ENCODE results near the gene NOCT.

Gene NOCT

GRCh38 chr4:139015269-139015947 lies at the start of gene NOCT:
Gene NOCT, plus strand, starts transcription at chr4:139015781. Its CDS starts 201 bp downstream, at chr4:139015982.
- no peaks in the 10 kb centered on the region for H3K36me3 ChIP-seq (ENCODE audit: control insufficient read depth, insufficient read depth, low read length)
- H3K9me3 ChIP-seq (ENCODE audit: control insufficient read depth, insufficient read depth, low read length) = no peaks in the 10 kb centered on the region
- no peak within 1 kb of the TSS for H3K27ac ChIP-seq (ENCODE audit: low read length)
- peak within 1 kb of the TSS; percentile 75 for H3K4me3 ChIP-seq (ENCODE audit: low read length)
- no CpG with 5 or more reads among the region's 62 CpGs for WGBS (ENCODE audit: insufficient coverage, insufficient read length)
- DNase-seq (ENCODE audit: low read depth, low spot score) = peak; percentile 57
- no peaks in the 10 kb centered on the region for H3K27me3 ChIP-seq (ENCODE audit: control insufficient read depth, insufficient read depth, low read length)
- peaks cover 4% of the 10 kb centered on the region; the same call in 1 of the 2 replicates for H3K4me1 ChIP-seq (ENCODE audit: control insufficient read depth, insufficient read depth, low read length)

- no CpG with 5 or more reads among the region's 3 CpGs for WGBS (ENCODE audit: insufficient coverage, insufficient read length)
- Histone ChIP-seq H3K4me3 (ENCODE audit: low read length) (no peak overlapping the region), H3K36me3 (ENCODE audit: control insufficient read depth, insufficient read depth, low read length) (no peaks in the 10 kb centered on the region), H3K9me3 (ENCODE audit: control insufficient read depth, insufficient read depth, low read length) (no peaks in the 10 kb centered on the region), H3K27ac (ENCODE audit: low read length) (no peak overlapping the region), H3K4me1 (ENCODE audit: control insufficient read depth, insufficient read depth, low read length) (no peaks in the 10 kb centered on the region; the same call in 1 of the 2 replicates), H3K27me3 (ENCODE audit: control insufficient read depth, insufficient read depth, low read length) (no peaks in the 10 kb centered on the region)
- no peak for DNase-seq (ENCODE audit: low read depth, low spot score)
Observed at GRCh38 chr4:138967313-138967712, 48.3 kb upstream of the NOCT start.

DNA sequence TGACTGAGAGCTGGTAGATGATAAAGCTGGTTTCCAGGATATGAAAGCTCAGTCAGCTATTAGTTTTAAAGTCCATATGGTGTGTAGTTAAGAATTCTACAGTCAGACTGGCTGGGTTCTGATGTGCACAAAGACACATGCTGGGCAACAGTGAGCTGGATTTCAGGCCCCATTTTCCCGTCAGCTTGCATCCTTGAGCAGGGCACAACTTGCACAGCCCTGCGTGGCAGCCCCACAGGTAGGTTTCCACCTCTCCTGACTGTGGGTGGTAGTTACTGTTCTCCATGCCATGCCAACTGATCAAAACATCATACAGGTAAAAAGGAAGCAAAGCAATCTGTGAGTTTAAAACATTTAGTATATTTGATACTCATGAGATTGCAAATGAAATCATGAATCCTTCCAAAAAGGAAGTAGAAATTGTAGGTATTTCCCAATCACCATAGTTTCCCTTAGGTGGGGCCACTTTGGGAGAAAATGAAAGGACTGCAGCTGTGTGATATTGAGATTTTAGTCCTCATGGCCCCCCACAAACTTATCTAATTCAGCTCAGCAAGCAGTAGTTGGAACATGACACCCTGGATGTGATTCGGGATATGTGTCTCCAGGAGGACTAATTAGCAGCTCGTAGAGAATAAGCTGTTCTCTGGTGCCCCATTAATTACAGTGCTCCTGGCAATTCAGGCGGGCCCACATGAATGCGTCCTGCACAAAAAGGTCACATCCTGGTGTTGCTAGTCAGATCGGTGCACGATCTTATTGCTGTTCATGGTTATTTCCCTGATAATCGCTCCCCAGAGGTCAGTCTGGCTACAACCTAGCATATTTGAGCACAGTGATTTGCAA lies 42.4 kb upstream of the NOCT start:
- Histone ChIP-seq H3K4me1 (ENCODE audit: control insufficient read depth, insufficient read depth, low read length) (peaks cover 5% of the 10 kb centered on the region), H3K36me3 (ENCODE audit: control insufficient read depth, insufficient read depth, low read length) (no peaks in the 10 kb centered on the region), H3K27ac (ENCODE audit: low read length) (no peak overlapping the region), H3K4me3 (ENCODE audit: low read length) (no peak overlapping the region), H3K9me3 (ENCODE audit: control insufficient read depth, insufficient read depth, low read length) (no peaks in the 10 kb centered on the region), H3K27me3 (ENCODE audit: control insufficient read depth, insufficient read depth, low read length) (no peaks in the 10 kb centered on the region)
- no CpG with 5 or more reads among the region's 9 CpGs for WGBS (ENCODE audit: insufficient coverage, insufficient read length)
- DNase-seq (ENCODE audit: low read depth, low spot score) = no peak

DNA sequence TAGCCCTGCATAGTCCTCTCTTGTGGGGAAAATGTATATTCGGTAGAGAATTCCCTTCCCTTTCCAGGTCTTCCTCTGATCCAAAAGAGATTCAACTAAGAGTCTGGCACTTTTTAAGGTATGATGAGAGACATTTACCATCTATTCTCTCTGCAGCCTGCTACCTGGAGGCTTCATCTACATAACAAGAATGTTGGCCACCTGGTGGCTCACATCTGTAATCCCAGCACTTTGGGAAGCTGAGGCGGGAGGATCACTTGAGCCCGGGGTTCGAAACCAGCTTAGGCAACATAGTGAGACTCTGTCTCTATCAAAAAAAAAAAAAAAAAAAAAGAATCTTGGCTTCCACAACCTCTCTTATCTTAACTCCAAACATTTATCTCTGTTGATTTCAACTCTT lies 40.4 kb upstream of the NOCT start:
- Histone ChIP-seq H3K4me3 (ENCODE audit: low read length) (no peak overlapping the region), H3K9me3 (ENCODE audit: control insufficient read depth, insufficient read depth, low read length) (no peaks in the 10 kb centered on the region), H3K27ac (ENCODE audit: low read length) (no peak overlapping the region), H3K36me3 (ENCODE audit: control insufficient read depth, insufficient read depth, low read length) (no peaks in the 10 kb centered on the region), H3K4me1 (ENCODE audit: control insufficient read depth, insufficient read depth, low read length) (peaks cover 5% of the 10 kb centered on the region), H3K27me3 (ENCODE audit: control insufficient read depth, insufficient read depth, low read length) (no peaks in the 10 kb centered on the region)
- no peak for DNase-seq (ENCODE audit: low read depth, low spot score)
- no CpG with 5 or more reads among the region's 4 CpGs for WGBS (ENCODE audit: insufficient coverage, insufficient read length)

GRCh38 chr4:138976526-138976925 lies 39.1 kb upstream of the NOCT start:
- Histone ChIP-seq H3K9me3 (ENCODE audit: control insufficient read depth, insufficient read depth, low read length) (no peaks in the 10 kb centered on the region), H3K4me1 (ENCODE audit: control insufficient read depth, insufficient read depth, low read length) (peaks cover 5% of the 10 kb centered on the region), H3K27me3 (ENCODE audit: control insufficient read depth, insufficient read depth, low read length) (no peaks in the 10 kb centered on the region), H3K27ac (ENCODE audit: low read length) (no peak overlapping the region), H3K36me3 (ENCODE audit: control insufficient read depth, insufficient read depth, low read length) (no peaks in the 10 kb centered on the region), H3K4me3 (ENCODE audit: low read length) (no peak overlapping the region)
- DNase-seq (ENCODE audit: low read depth, low spot score) = no peak

DNA sequence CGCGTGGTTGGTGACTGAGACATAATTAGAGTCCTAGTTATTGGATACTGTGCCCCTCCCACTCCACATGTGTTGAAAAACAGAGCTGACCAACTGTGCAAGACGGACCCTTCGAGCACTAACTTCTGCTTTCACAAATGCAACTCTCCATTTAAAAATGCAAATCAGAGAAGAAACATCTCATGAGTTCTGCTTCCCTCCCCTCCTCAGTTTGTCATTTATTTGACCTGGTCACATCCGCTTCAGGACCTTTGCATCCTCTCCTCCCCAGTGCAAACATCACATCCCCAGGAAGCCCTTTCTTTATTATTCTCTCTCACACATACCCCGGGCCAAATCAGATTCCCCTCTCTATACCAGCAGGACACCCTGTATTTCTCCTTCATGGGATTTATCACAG lies 38.1 kb upstream of the NOCT start:
- Histone ChIP-seq H3K9me3 (ENCODE audit: control insufficient read depth, insufficient read depth, low read length) (no peaks in the 10 kb centered on the region), H3K27ac (ENCODE audit: low read length) (no peak overlapping the region), H3K36me3 (ENCODE audit: control insufficient read depth, insufficient read depth, low read length) (no peaks in the 10 kb centered on the region), H3K4me3 (ENCODE audit: low read length) (no peak overlapping the region), H3K27me3 (ENCODE audit: control insufficient read depth, insufficient read depth, low read length) (no peaks in the 10 kb centered on the region), H3K4me1 (ENCODE audit: control insufficient read depth, insufficient read depth, low read length) (peaks cover 5% of the 10 kb centered on the region)
- WGBS (ENCODE audit: insufficient coverage, insufficient read length) = no CpG with 5 or more reads among the region's 6 CpGs
- DNase-seq (ENCODE audit: low read depth, low spot score) = no peak

GRCh38 chr4:138978028-138978585 lies 37.5 kb upstream of the NOCT start:
- Histone ChIP-seq H3K27ac (ENCODE audit: low read length) (no peak overlapping the region), H3K4me3 (ENCODE audit: low read length) (no peak overlapping the region), H3K36me3 (ENCODE audit: control insufficient read depth, insufficient read depth, low read length) (no peaks in the 10 kb centered on the region), H3K4me1 (ENCODE audit: control insufficient read depth, insufficient read depth, low read length) (peaks cover 3% of the 10 kb centered on the region; the same call in 1 of the 2 replicates), H3K27me3 (ENCODE audit: control insufficient read depth, insufficient read depth, low read length) (no peaks in the 10 kb centered on the region), H3K9me3 (ENCODE audit: control insufficient read depth, insufficient read depth, low read length) (no peaks in the 10 kb centered on the region)
- DNase-seq (ENCODE audit: low read depth, low spot score) = no peak
- no CpG with 5 or more reads among the region's 5 CpGs for WGBS (ENCODE audit: insufficient coverage, insufficient read length)

DNA sequence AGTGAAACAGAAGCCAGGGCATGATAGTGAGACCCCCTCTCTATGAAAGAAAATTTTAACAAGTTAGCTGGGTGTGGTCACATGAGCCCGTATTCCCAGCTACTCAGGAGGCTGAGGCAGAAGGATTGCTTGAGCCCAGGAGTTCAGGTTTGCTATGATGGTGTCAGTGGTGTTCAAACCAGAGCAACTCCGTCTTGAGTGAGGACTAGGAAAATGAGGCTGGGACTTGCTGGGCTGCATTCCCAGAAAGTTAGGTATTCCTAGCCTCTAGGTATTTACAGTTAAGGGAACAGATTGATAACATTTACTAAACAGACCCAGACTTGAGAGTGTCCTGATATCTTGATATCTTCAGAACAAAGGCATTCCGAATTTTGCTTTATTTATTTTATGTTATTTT lies 37.0 kb upstream of the NOCT start:
- H3K27ac ChIP-seq (ENCODE audit: low read length) = no peak overlapping the region
- no peaks in the 10 kb centered on the region for H3K27me3 ChIP-seq (ENCODE audit: control insufficient read depth, insufficient read depth, low read length)
- no peaks in the 10 kb centered on the region for H3K9me3 ChIP-seq (ENCODE audit: control insufficient read depth, insufficient read depth, low read length)
- WGBS (ENCODE audit: insufficient coverage, insufficient read length) = no CpG with 5 or more reads among the region's 3 CpGs
- H3K4me3 ChIP-seq (ENCODE audit: low read length) = no peak overlapping the region
- H3K4me1 ChIP-seq (ENCODE audit: control insufficient read depth, insufficient read depth, low read length) = no peaks in the 10 kb centered on the region; the same call in 1 of the 2 replicates
- no peak for DNase-seq (ENCODE audit: low read depth, low spot score)
- H3K36me3 ChIP-seq (ENCODE audit: control insufficient read depth, insufficient read depth, low read length) = no peaks in the 10 kb centered on the region

DNA sequence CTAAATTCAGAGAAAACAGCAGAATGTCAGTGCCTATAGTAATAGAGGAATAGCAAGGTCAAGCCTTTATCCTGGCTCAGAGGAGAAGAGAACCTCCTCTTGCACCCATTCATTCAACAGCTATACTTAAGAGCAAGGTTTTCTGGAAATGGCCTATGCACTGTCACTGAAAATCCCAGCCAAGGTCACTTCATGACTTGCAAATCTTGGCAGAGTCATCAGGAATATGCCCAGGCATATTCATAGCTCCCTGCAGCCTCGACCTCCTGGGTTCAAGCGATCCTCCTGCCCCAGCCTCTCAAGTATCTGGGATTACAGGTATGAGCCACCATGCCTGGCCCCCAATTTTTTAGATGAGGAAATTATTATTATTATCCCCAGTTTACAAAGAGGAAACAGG lies 35.8 kb upstream of the NOCT start:
- Histone ChIP-seq H3K27me3 (ENCODE audit: control insufficient read depth, insufficient read depth, low read length) (no peaks in the 10 kb centered on the region), H3K27ac (ENCODE audit: low read length) (no peak overlapping the region), H3K4me3 (ENCODE audit: low read length) (no peak overlapping the region), H3K4me1 (ENCODE audit: control insufficient read depth, insufficient read depth, low read length) (no peaks in the 10 kb centered on the region), H3K36me3 (ENCODE audit: control insufficient read depth, insufficient read depth, low read length) (no peaks in the 10 kb centered on the region), H3K9me3 (ENCODE audit: control insufficient read depth, insufficient read depth, low read length) (no peaks in the 10 kb centered on the region)
- no peak for DNase-seq (ENCODE audit: low read depth, low spot score)
- WGBS (ENCODE audit: insufficient coverage, insufficient read length) = no CpG with 5 or more reads among the region's 2 CpGs

DNA sequence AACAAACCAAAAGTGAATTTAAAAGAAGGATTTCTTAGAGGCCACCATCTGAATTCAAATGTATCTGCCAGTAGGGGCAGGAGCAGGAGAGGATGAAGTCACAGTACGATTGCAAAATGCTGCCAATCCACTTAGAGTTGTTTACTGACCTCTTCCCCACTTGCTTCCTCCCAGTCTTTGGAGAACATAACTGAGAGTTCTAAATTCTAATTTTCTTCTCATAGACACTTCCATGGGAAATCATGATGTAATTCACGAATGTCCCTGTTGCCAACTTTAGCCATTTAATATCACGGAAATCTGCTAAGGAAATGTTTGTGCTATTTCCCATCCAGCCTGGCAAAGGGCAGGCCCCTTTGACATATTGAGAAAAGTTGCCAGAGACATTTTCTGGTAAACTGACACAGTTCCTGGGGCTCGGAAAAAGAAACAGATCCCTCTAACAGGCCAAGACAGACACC lies 33.6 kb upstream of the NOCT start:
- no peak overlapping the region for H3K4me3 ChIP-seq (ENCODE audit: low read length)
- no CpG with 5 or more reads among the region's 4 CpGs for WGBS (ENCODE audit: insufficient coverage, insufficient read length)
- H3K27me3 ChIP-seq (ENCODE audit: control insufficient read depth, insufficient read depth, low read length) = no peaks in the 10 kb centered on the region
- H3K27ac ChIP-seq (ENCODE audit: low read length) = no peak overlapping the region
- no peak for DNase-seq (ENCODE audit: low read depth, low spot score)
- H3K4me1 ChIP-seq (ENCODE audit: control insufficient read depth, insufficient read depth, low read length) = no peaks in the 10 kb centered on the region
- no peaks in the 10 kb centered on the region for H3K36me3 ChIP-seq (ENCODE audit: control insufficient read depth, insufficient read depth, low read length)
- H3K9me3 ChIP-seq (ENCODE audit: control insufficient read depth, insufficient read depth, low read length) = no peaks in the 10 kb centered on the region
